Measurements from ENCODE around the gene TUBA8.

Gene TUBA8

GRCh38 chr22:18110954-18111758, 547 bp downstream of the TUBA8 start:
- Histone ChIP-seq H3K27ac (ENCODE audit: low read depth, low read length) (no peak overlapping the region), H3K9me3 (ENCODE audit: low read length) (no peaks in the 10 kb centered on the region), H3K9ac (ENCODE audit: low read length) (no peak overlapping the region), H3K4me3 (ENCODE audit: low read depth in 1 of 2, low read length in 2 of 2) (peak overlapping the region; percentile 18 to 27), H3K36me3 (ENCODE audit: insufficient read depth, low read length) (no peaks in the 10 kb centered on the region), H3K4me1 (ENCODE audit: insufficient read depth, low read length) (peaks cover 8% of the 10 kb centered on the region), H3K27me3 (ENCODE audit: control insufficient read depth in 1 of 2, insufficient read depth in 2 of 2, low read length in 2 of 2) (peaks cover 5 to 29% of the 10 kb centered on the region in 2 donors)

- Histone ChIP-seq H3K9ac (ENCODE audit: low read length) (no peak overlapping the region), H3K4me1 (ENCODE audit: insufficient read depth, low read length) (peaks cover 8% of the 10 kb centered on the region), H3K4me3 (ENCODE audit: low read depth in 1 of 2, low read length in 2 of 2) (no peak overlapping the region), H3K27me3 (ENCODE audit: control insufficient read depth in 1 of 2, insufficient read depth in 2 of 2, low read length in 2 of 2) (peaks cover 5 to 29% of the 10 kb centered on the region in 2 donors), H3K36me3 (ENCODE audit: insufficient read depth, low read length) (no peaks in the 10 kb centered on the region), H3K9me3 (ENCODE audit: low read length) (no peaks in the 10 kb centered on the region), H3K27ac (ENCODE audit: low read depth, low read length) (no peak overlapping the region)
Measured at GRCh38 chr22:18111759-18112330, 1.2 kb downstream of the TUBA8 start.

DNA sequence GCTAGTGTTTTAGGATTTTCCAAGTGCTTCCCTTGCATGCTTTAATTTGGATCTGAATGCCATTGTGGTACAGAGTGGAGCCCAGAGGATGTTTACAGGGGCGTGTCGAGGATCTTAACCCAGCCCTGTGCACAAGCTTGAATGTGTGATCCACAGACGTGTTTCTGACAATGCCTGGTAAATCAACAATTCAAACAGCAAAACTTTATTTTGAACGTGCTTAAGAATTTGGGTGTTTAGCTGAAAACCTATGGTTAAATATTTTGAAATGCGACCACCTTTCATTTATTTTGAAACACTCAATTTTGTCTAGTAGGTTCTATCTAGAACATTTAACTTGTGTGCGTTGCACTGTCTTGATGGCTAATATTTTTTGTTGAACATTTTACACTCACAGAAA, 1.8 kb downstream of the TUBA8 start:
- Histone ChIP-seq H3K27ac (ENCODE audit: low read depth, low read length) (no peak overlapping the region), H3K36me3 (ENCODE audit: insufficient read depth, low read length) (no peaks in the 10 kb centered on the region), H3K4me3 (ENCODE audit: low read depth in 1 of 2, low read length in 2 of 2) (no peak overlapping the region), H3K27me3 (ENCODE audit: control insufficient read depth in 1 of 2, insufficient read depth in 2 of 2, low read length in 2 of 2) (peaks cover 5 to 29% of the 10 kb centered on the region in 2 donors), H3K9ac (ENCODE audit: low read length) (no peak overlapping the region), H3K9me3 (ENCODE audit: low read length) (no peaks in the 10 kb centered on the region), H3K4me1 (ENCODE audit: insufficient read depth, low read length) (peaks cover 8% of the 10 kb centered on the region)

DNA sequence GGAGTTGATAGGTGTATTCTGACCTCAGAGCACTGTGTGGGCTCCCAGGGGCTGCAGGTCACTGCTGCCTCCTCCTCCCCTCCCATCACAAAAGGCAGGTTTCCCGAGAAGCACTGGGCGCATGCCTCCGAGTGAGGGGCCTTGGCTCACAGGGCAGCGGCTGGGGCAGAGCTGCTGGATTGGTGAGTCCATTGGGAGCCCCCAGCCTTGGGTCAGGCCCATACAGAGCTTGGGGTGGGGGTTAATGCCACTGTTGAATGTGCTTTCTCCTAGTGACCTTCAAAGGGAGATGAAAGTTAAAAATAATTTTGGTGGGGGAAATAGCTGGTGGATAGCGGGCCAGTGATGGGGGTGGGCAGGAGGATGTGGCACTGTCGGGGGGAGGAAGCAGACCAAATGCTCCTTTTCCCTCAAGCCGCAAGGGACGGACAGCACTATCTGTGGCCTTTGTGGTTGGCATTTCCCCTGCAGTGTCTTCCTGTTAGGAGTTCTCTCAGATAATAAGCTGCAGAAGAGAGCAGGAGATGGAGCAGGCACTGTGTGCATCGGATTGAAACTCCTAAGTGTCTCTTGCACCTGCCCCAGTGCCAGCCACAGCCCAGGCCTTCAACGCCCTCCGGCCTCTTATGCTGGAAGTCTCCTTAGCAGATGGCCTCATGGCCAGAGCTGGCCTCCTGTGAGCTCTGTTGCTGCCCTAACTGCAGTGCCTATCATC, 3.2 kb downstream of the TUBA8 start:
- no peaks in the 10 kb centered on the region for H3K9me3 ChIP-seq (ENCODE audit: low read length)
- H3K36me3 ChIP-seq (ENCODE audit: insufficient read depth, low read length): no peaks in the 10 kb centered on the region
- no peak overlapping the region for H3K4me3 ChIP-seq (ENCODE audit: low read depth in 1 of 2, low read length in 2 of 2)
- H3K27ac ChIP-seq (ENCODE audit: low read depth, low read length): no peak overlapping the region
- no peak overlapping the region for H3K9ac ChIP-seq (ENCODE audit: low read length)
- peaks cover 5 to 29% of the 10 kb centered on the region in 2 donors for H3K27me3 ChIP-seq (ENCODE audit: control insufficient read depth in 1 of 2, insufficient read depth in 2 of 2, low read length in 2 of 2)
- peaks cover 8% of the 10 kb centered on the region for H3K4me1 ChIP-seq (ENCODE audit: insufficient read depth, low read length)

DNA sequence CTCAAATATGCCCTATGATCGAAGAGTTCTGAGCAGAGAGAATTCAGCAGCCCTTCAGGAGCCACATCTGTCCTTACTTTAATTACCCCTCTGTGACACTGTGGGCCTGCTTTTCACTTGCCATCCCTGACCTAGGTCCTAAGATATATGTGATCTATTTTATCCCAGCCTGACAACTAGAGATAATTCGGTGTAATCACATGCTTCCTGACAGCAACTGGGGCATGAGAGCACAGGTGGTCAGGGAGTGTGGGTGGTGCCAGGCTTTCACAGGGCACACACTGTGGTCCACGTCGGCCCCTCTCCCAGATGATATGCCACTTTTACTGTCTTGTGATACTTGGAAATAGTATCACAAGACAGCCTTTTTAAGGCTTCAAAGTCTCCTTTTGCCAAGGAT, 3.9 kb downstream of the TUBA8 start:
- Histone ChIP-seq H3K4me1 (ENCODE audit: insufficient read depth, low read length) (peaks cover 7% of the 10 kb centered on the region), H3K9me3 (ENCODE audit: low read length) (no peaks in the 10 kb centered on the region), H3K36me3 (ENCODE audit: insufficient read depth, low read length) (no peaks in the 10 kb centered on the region), H3K4me3 (ENCODE audit: low read depth in 1 of 2, low read length in 2 of 2) (no peak overlapping the region), H3K27ac (ENCODE audit: low read depth, low read length) (no peak overlapping the region), H3K9ac (ENCODE audit: low read length) (no peak overlapping the region), H3K27me3 (ENCODE audit: control insufficient read depth in 1 of 2, insufficient read depth in 2 of 2, low read length in 2 of 2) (peaks cover 5 to 26% of the 10 kb centered on the region in 2 donors)

DNA sequence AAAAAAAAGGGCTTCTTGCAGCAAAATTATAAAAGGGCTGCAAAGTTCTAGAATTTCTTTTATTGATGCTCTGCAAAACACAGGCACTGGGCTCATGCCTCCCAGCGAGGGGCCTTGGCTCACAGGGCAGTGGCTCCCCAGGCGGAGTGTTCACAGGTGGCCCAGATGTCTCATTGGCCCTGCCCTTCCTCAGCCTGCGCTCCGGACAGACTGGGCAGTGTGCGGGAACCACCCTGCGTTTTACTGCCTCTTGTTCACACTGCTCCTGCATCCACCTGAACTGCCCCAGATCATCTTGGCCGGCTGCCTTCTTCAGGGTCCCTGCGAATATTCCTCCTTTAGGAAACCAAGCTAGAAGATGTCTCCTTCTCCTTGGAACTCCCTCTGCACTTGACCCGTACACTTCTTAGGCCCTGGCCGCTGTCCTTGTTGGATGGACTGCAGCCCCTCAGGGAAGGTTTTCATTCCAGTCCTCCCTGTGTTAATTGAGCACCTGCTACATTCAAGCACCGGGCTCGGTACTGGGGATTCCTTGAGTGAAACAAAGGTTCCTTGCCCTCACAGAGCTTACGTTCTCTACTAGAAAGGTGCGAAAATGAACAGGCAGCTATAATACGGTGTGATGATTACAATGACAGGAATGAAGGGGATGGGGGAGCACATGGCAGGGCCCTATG, 4.5 kb downstream of the TUBA8 start:
- Histone ChIP-seq H3K4me3 (ENCODE audit: low read depth in 1 of 2, low read length in 2 of 2) (no peak overlapping the region), H3K27me3 (ENCODE audit: control insufficient read depth in 1 of 2, insufficient read depth in 2 of 2, low read length in 2 of 2) (peaks cover 0 to 20% of the 10 kb centered on the region in 2 donors), H3K4me1 (ENCODE audit: insufficient read depth, low read length) (peaks cover under 1% of the 10 kb centered on the region), H3K9ac (ENCODE audit: low read length) (no peak overlapping the region), H3K36me3 (ENCODE audit: insufficient read depth, low read length) (no peaks in the 10 kb centered on the region), H3K27ac (ENCODE audit: low read depth, low read length) (no peak overlapping the region), H3K9me3 (ENCODE audit: low read length) (no peaks in the 10 kb centered on the region)

GRCh38 chr22:18115906-18116371, 5.3 kb downstream of the TUBA8 start:
- H3K4me1 ChIP-seq (ENCODE audit: insufficient read depth, low read length): no peaks in the 10 kb centered on the region
- no peaks in the 10 kb centered on the region for H3K36me3 ChIP-seq (ENCODE audit: insufficient read depth, low read length)
- H3K9ac ChIP-seq (ENCODE audit: low read length): no peak overlapping the region
- no peaks in the 10 kb centered on the region for H3K9me3 ChIP-seq (ENCODE audit: low read length)
- peaks cover 0 to 11% of the 10 kb centered on the region in 2 donors for H3K27me3 ChIP-seq (ENCODE audit: control insufficient read depth in 1 of 2, insufficient read depth in 2 of 2, low read length in 2 of 2)
- no peak overlapping the region for H3K27ac ChIP-seq (ENCODE audit: low read depth, low read length)
- H3K4me3 ChIP-seq (ENCODE audit: low read depth in 1 of 2, low read length in 2 of 2): no peak overlapping the region

- H3K4me3 ChIP-seq (ENCODE audit: low read depth in 1 of 2, low read length in 2 of 2): no peak overlapping the region
- H3K9me3 ChIP-seq (ENCODE audit: low read length): no peaks in the 10 kb centered on the region
- peaks cover 0 to 4% of the 10 kb centered on the region in 2 donors for H3K27me3 ChIP-seq (ENCODE audit: control insufficient read depth in 1 of 2, insufficient read depth in 2 of 2, low read length in 2 of 2)
- no peak overlapping the region for H3K9ac ChIP-seq (ENCODE audit: low read length)
- no peaks in the 10 kb centered on the region for H3K4me1 ChIP-seq (ENCODE audit: insufficient read depth, low read length)
- H3K27ac ChIP-seq (ENCODE audit: low read depth, low read length): no peak overlapping the region
- H3K36me3 ChIP-seq (ENCODE audit: insufficient read depth, low read length): no peaks in the 10 kb centered on the region
Measured at GRCh38 chr22:18116634-18117033, 6.0 kb downstream of the TUBA8 start.

DNA sequence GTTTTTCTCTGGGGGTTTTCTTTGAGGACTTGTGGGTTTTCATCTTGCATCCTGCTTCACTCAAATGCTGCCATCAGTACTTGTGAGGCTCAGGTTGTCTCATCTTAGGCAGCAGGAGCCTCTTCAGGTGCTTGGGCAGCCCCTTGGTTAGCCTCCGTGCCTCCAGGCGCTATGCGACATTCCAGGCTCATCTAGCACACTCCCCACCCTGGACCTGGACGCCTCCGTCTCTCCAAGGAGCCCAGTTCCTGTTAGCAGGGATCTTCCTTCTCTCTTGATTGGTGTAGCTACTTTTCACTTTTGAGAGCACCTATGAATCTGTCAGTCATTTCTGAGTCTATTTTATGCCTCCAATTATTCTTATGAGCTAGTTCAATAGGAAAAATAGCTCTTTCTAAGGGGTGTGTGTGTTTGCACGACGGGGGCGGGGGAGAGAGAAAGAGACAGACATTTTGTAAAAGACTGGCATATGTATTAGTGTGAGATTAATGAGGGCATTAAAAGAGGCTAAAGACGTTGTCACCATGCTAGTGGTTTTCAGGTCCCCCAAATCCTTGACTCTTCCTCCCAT, 7.8 kb downstream of the TUBA8 start:
- no peak overlapping the region for H3K9ac ChIP-seq (ENCODE audit: low read length)
- H3K36me3 ChIP-seq (ENCODE audit: insufficient read depth, low read length): no peaks in the 10 kb centered on the region
- H3K4me3 ChIP-seq (ENCODE audit: low read depth in 1 of 2, low read length in 2 of 2): no peak overlapping the region
- H3K9me3 ChIP-seq (ENCODE audit: low read length): no peaks in the 10 kb centered on the region
- no peaks in the 10 kb centered on the region for H3K27me3 ChIP-seq (ENCODE audit: control insufficient read depth in 1 of 2, insufficient read depth in 2 of 2, low read length in 2 of 2)
- H3K27ac ChIP-seq (ENCODE audit: low read depth, low read length): no peak overlapping the region
- H3K4me1 ChIP-seq (ENCODE audit: insufficient read depth, low read length): no peaks in the 10 kb centered on the region

DNA sequence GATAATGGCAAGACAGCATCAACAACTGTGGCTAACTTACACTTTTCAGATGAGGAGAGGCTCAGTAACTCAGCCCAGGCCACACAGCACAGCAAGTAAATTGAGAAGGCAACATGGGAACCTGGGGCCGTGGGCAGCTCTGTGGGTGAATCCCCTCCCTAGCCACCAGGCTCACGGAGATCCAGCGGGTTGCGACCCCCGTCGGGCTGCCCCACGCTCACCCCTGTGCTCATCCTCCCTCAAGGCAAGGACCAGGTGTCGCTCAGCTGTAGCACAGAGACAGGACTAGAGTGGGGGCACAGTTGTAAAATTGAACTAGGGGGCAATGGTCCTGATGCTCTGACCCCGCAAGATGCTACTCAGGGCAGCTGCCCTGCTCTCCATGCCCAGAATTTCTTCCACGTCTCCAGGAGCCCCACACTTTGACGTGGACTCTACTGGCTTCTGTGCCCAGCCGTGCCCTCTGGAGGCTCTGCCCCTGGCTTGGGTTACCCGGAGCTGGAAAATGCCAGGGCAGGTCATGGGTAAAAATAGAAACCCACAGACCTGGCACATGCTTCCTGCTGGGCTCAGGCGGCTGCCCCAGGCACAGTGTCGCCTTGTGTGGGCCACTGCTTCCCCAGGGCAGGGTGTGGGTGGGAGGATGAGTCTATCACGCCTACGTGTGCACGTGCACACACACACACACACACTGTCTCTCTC, 9.0 kb downstream of the TUBA8 start:
- H3K4me1 ChIP-seq (ENCODE audit: insufficient read depth, low read length): no peaks in the 10 kb centered on the region

More for the DNA sequence above, 9.0 kb downstream of the TUBA8 start:
- no peaks in the 10 kb centered on the region for H3K9me3 ChIP-seq (ENCODE audit: low read length)
- no peaks in the 10 kb centered on the region for H3K36me3 ChIP-seq (ENCODE audit: insufficient read depth, low read length)
- H3K4me3 ChIP-seq (ENCODE audit: low read depth in 1 of 2, low read length in 2 of 2): no peak overlapping the region
- no peaks in the 10 kb centered on the region for H3K27me3 ChIP-seq (ENCODE audit: control insufficient read depth in 1 of 2, insufficient read depth in 2 of 2, low read length in 2 of 2)
- H3K27ac ChIP-seq (ENCODE audit: low read depth, low read length): no peak overlapping the region
- H3K9ac ChIP-seq (ENCODE audit: low read length): no peak overlapping the region

Data from muscle layer of colon (tissue), 2 donors.